GM18505 (cell line): Measurements from ENCODE around the gene CLCN6.

ENCODE experiments used
- ATAC-seq: cut with Tn5 transposase; IDR thresholded peaks from one replicate; pipeline ENCODE4 v1.9.1; 2021; ENCODE audit not compliant: unreplicated experiment
- POLR2A ChIP-seq: IDR thresholded peaks from 4 replicates; pipeline ENCODE4 v1.6.1; 2011; ENCODE audit warnings: borderline replicate concordance; ENCODE audit not compliant: insufficient read depth, insufficient read length; ENCODE audit errors: extremely low read depth

CLCN6 gene

GRCh38 chr1:11856698-11857097 is 50.7 kb downstream of the CLCN6 start:
- TF ChIP-seq POLR2A: no peak

GRCh38 chr1:11857164-11857851 is 51.3 kb downstream of the CLCN6 start:
- no peak for TF ChIP-seq POLR2A
- no peak for ATAC-seq

More at GRCh38 chr1:11856698-11857097, 50.7 kb downstream of the CLCN6 start:
- ATAC-seq: no peak

GRCh38 chr1:11858158-11858557 is 52.2 kb downstream of the CLCN6 start:
- ATAC-seq: no peak
- TF ChIP-seq POLR2A: no peak

- no peak for TF ChIP-seq POLR2A
- no peak for ATAC-seq
These were observed 52.6 kb downstream of the CLCN6 start, which contains the start of gene NPPB for GRCh38 chr1:11858613-11858967. TSS of gene NPPB (minus strand) at chr1:11858945. CDS start at chr1:11858833, 112 bp downstream.

GRCh38 chr1:11858968-11859871 is 53.2 kb downstream of the CLCN6 start:
- no peak for TF ChIP-seq POLR2A
- ATAC-seq: no peak

- no peak for ATAC-seq
- no peak for TF ChIP-seq POLR2A
These were observed 54.1 kb downstream of the CLCN6 start for GRCh38 chr1:11860083-11860482.

DNA sequence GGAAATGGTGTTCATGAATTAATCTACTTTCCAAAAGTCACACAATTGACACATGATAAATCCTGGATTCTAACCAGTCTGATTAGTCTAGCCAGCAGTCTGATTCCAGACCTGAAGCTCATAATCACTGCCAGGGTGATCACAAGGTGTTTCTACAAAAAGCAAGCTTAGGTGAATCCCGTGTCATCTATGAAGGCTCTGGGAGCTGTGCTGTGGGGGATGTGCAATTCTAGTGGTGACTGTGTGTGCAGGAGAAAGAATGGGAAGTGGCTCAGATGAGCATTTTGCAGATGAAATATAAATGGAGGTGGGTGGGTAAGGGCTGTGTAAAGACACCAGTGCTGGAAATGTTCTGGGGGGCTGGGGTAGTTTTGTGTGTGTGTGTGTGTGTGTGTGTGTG is 54.6 kb downstream of the CLCN6 start:
- no peak for ATAC-seq
- no peak for TF ChIP-seq POLR2A

GRCh38 chr1:11862890-11863289 is 56.9 kb downstream of the CLCN6 start:
- ATAC-seq: no peak

GRCh38 chr1:11868331-11868980 is 62.5 kb downstream of the CLCN6 start:
- TF ChIP-seq POLR2A: no peak
- ATAC-seq: no peak

More at GRCh38 chr1:11862890-11863289, 56.9 kb downstream of the CLCN6 start:
- no peak for TF ChIP-seq POLR2A

DNA sequence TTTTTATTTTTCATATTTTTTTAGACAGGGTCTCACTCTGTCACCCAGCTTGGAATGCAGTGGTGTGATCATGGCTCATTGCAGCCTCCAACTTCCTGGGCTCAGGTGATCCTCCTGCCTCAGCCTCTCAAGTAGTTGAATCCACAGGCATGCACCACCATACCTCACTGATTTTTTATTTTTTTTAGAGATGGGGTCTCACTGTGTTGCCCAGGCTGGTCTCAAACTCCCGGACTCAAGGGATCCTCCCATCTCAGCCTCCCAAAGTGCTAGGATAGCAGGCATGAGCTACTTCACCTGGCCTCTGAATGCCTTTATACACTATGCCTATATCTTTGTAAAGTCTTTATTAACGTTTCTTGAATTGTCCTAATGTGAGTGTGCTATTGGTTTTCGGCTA is 63.1 kb downstream of the CLCN6 start:
- no peak for ATAC-seq
- TF ChIP-seq POLR2A: no peak

DNA sequence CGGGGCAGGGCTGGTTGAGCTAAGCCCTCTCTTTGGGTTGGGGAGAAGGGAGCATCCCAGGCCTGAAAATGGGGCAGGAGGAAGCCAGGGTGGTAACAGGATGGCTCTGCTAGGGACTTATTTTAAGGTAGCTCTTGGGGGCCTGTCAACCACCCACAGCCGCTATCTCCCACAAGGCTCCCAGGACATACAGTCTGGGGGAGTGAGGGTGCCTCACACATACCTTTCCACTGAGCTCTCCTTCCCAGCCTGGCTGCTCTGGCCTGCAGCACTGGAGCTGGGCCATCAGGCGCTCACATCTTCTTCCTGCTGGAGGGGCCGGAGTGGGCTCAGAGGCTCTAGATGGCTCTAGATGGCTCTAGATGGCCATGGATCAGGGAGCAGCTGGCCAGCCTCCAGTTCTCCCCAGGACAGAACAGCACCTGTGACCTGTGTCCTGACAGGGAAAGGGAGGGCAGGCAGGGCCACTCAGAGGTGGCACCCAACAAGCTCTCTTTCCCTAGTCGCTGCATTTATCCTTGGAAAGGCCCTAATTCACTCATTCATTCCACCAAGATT is 63.7 kb downstream of the CLCN6 start:
- TF ChIP-seq POLR2A: no peak
- no peak for ATAC-seq

GRCh38 chr1:11872545-11872944 is 66.6 kb downstream of the CLCN6 start:
- ATAC-seq: no peak
- TF ChIP-seq POLR2A: no peak
